NOMO-1 treated with dmso at 0.1 percent for 144 hours (cell line): ENCODE results near the gene TLR7.

Source experiments
- DNase-seq: peaks from one replicate; lab custom pipeline; 2025; ENCODE audit not compliant: unreplicated experiment; lab: John Stamatoyannopoulos, UW

The TLR7 gene

DNA sequence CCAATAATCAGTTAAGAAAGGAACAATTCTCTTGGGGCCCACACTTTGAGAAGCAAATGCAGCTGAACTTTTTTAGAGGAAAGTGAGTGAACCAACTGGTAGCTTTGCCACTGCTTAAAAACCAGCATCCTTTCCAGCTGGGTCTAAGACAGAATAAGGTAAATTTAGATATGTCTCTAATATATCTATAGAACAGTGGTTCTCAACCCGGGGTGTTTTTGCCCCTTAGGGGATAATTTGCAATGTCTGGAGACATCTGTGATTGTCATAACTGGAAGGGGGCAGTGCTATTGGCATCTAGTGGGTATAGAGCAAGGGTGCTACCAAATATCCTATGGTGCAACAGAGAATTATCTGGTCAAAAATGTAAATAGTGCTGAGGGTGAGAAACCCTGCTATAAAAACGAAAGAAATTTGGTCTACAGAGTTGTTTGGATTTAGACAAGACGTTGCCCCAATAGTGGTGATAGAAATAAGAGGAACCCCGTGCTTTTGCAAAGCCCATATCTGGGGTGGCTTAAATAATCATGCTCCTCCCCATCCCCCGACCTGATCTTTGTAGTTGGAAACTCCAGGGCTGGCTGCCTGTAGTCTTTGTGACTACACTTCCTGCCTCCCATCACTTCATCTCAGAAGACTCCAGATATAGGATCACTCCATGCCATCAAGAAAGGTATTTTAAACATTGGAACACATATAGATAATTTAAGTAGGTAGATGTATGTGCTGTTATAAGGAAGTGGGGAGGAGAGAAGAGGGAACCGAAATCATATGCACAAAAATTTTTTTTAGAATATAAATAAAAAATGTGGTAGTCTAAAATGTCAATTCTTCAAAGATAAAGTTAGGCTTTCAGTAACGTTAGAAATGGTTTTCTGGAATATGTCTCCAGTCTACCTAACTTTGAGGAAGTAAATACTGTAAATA lies at the start of gene TLR7:
TSS of gene TLR7 (plus strand) at position 622 of the 927 bp plus-strand sequence. CDS start 507 bp downstream, outside the sequence.
- peak; percentile 42 for DNase-seq

DNA sequence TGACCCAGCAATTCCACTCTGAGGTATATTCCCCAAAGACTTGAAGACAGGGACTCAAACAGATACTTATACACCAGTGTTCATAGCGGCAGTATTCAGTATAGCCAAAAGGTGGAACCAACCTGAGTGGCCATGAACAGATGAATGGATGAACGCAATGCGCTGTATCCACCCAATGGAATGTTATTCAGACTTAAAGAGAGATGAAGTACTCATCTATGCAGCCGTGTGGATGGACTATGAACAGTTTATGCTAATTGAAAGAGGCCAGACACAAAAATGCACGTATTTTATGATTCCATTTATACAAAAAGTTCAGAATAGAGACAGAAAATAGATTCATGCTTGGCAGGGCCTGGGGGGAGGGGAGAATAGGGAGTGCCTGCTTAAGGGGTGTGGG lies 49.3 kb upstream of the TLR7 start:
- DNase-seq, result no peak

DNA sequence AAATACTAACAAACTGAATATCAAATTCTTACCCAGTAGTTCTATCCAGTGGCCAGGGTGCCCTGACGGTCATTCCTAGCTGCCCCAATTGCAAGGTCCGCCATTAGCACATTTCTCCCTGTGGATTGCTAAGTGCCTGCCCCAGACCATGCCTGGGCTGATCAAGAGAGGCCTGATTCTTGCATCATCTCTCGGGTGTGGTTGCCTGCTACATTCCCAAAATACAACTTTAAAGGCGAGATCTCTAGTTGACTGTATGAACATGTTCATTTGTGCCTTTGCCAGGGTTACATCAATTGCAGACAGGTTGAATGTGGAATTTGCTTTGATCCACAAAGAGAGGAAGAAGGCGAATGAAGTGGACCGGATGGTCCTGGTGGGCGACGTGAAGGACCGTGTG lies 47.6 kb upstream of the TLR7 start:
- no peak for DNase-seq

DNA sequence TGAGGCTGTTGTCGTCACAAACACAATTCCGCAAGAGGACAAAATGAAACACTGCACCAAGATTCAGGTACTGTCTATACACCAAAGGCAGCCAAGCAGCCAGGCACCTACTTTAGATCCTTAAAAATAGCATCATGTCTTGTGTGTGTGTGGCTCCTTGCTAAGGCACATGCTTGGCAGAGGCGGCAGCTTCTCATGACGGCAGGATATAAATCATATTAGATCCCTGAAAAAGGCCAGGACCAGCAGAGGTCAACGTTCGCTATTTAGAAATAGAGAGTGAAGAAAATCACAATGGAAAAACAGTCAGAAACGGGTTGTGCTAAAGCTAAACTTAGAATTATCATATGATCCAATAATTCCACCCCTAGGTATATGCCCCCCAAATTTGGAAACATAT lies 46.1 kb upstream of the TLR7 start:
- no peak for DNase-seq

DNA sequence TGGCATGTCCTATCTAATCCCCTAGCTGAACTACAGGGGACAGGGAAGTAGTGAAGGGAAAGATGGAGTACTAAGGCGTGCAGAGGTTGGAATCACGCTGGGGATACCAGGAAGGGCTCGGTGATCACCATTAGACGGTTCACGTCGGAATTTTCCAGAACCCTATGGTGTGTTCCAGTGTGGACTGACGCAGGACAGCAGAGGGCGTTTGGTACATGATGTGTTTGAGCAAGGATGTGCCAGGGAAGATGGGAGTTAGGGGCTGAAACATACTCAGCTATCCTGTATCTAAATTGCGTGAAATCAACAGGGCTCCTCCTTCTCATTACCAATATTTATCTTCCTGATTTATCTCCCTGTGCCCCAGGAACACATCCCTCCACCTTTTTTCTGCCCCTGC lies 41.9 kb upstream of the TLR7 start:
- DNase-seq, result no peak

DNA sequence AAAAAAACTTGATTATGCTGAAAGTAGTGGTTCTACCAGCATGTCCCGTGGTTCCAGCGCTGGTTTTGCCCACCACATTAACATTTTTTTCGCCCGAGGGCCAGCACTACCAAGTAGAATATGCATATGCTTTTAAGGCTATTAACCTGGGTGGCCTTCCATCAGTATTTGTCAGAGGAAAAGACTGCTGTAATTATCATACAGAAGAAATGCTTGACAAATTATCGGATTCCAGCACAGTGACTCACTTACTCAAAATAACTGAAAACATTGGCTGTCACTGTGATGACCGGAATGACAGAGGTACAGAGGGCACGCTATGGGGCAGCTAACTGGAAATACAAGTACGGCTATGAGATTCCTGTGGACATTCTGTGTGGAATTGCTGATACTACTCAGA lies 41.1 kb upstream of the TLR7 start:
- DNase-seq, result no peak

DNA sequence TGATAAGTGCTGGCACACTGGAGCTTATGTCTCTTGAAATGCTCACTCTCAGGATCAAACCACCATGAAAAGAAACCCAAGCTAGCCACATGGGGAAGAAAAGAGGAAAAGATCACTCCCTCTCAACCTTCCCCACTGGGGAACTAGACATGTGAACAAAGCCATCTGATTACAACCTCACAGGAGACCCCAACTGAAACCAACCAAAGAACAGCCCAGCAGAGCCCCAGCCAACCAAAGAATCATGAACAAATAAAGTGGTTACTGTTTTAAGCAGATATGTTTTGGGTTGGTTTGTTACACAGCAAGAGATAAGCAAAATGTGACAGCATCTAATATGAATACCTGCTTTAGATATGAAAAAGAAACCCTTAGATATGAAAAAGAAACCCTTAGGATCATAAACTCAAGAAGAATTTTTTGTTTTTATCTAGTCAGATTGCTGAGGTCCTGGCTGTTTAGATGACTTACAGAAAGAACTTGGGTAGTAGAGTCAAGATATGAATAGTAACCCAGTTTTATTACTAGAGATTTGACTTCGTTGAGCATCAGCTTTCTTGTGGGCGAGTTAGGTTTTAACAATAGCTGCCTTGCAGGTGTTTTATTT lies 23.7 kb upstream of the TLR7 start:
- DNase-seq, result no peak

DNA sequence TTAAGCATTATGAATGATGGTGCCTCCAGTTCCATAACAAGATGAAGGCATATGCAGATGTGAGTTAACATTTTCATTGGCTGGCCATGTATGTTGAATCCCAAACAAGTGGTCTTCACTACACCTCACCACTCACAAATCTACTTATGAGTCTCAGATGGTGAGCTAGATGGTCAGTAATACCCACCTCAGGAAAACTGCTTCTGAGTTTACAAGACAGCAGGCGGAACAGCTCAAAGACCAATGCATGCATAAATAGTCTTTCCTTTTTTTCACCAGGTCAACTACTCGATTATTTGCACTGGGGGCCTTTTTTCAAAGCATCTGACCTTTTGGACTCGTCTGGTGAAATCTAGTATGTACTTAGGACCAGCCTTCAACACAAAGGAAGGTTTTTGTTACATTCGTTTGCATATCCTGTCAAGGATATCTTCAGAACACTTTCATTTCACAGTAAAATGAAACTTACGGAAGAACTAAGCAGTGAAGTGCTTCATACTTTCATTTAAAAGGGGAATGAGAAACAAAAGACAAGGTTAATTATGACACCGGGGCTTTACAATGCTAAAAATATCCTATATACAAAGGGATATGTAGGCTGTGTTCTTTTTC lies 23.1 kb upstream of the TLR7 start:
- DNase-seq, result no peak

DNA sequence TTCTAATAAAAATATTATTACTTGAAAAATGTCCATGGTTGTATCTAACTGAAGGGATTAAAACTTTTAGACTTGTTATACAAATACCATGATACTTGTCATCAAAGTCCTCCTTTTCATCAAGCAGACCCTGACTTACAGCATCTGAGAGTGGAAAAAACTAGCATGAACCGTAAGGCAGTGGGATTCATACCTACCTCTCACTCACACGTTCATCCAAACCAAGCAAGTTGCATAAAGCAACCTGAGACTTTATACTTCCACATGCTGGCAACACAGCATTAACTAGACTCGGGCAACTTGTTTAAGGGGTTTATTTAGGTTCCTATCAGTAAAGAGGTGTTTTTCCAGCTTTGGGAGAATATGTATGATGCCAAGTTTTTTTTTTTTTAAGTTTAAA lies 22.6 kb upstream of the TLR7 start:
- no peak for DNase-seq

DNA sequence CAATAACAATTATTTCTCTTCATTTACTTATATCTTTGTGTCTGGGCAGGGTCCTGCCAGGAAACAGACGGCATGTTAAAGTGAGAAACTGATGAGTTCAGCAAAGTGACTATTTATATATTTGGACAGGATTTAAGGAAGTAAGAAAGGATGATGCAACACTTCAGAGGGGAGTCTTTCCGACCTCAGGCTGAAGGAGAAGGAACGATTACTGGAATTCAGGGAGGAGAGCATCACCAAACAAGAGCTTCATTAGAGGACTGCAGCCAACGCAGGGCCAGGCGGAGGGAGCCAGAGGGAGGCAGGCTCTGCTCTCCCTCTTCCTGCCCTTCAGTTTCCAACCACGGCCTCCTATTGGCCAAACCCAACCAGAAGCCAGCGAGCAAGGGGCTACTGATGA lies 1.5 kb upstream of the TLR7 start:
- peak; percentile 37 for DNase-seq

DNA sequence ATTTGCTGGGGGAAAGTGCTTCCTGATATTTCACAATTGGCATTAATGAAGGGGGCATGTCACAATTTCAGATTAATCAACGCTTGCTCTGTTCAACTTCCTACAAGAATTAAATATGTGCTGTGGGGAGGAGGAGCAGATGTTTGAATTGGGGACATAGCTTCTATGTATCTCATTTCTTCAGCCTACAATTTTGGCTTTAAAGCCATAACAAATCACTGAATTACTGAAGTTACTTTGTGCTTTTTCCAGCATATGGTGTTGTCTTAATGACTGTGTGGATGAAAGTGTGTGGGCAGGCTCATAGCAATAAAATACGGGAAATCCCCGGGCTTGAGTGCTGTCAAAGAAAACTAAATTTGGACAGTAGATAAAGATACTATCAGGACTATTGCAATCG lies 813 bp downstream of the TLR7 start:
- peak; percentile 31 for DNase-seq

DNA sequence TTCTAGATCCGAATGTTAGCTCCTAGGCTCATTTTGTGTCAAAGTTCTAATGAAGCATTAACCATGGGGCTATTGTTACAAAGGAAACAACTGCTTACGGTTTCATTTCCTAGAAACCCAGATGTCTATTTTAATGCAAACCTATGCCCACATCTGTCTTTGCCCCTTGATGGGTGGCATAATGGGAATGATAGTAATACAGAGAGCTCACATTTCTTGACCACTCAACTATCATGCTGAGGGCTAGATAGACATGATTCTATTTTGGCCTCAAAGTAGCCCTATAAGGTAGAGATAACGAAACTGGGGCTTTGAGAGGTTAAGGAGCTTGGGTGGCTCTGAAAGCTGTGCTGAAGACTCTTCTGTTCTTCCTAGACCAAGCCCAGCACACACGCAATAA lies 1.9 kb downstream of the TLR7 start:
- DNase-seq, result no peak

DNA sequence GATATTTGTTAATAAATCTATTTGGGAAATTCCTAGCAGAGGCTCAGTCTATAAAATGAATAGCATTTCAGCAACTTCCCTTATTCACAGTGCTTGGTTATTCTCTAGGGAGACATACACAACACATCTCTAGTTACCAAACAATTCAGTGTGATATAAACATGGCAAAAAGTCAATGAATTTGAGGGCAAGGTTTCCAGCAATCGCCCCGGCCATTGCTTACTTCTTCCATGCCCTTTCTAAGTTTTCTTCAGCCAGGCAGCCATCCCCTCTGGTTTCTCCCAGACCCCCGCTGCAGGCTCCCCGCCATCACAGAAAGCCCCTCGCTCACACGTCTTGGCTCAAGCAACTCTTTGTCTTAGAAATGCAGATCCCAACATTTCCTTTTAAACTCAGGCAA lies 4.4 kb downstream of the TLR7 start:
- no peak for DNase-seq

DNA sequence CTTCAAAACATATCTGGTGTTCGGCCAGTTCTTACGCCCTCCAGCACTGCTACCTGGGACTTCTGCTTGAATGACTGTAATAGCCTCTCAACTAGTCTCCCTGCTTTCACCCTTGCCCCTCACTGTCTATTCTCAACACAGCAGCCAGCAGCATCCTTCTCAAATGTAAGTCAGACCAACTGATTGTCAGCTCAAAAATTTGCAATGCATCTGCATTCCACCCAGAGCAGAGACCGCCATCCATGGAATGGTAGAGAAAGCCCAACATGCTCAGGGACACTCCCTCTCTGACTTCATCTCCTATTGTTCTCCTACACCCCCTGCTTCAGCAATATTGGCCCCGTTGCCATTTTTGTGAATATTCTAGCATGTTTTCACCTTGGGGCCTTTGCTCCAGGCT lies 5.9 kb downstream of the TLR7 start:
- no peak for DNase-seq

DNA sequence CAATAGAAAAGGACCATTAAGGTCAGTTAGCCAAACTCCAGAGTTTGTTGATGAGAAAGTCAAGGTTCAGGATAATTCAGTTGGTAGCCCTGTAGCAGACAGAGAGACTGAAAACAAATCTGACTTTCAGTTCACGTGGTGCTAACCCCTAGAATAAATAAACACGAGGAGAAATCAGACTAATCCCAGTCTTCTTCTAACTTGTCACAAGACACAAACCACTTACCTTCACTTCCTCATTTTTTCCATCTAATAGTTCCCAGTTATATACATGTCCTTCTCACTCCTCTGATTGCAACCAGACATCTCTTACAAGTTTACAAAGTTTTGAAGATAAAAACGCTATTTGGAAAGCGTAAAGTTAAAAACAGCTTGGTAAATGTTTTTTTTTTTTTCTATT lies 7.7 kb downstream of the TLR7 start:
- DNase-seq, result no peak

DNA sequence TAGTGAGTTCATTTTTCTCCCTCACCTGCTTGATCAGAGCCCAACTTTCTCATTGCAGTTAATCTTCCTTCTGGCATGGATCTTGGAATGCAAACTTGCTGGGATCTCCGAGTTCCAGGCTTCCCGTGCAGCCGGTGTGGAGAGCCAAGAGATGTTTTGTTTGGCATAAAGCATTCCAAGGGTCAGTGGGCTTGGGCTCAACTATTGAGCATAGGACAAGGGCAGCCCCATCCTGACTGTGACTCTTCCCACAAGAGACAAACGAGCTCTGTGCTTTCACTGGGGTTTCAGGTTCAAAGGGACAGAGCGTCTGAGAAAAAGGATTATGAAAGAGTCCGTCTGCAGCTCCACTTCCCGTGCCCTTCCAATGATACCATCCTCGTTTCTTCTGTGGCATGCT lies 10.5 kb downstream of the TLR7 start:
- no peak for DNase-seq

DNA sequence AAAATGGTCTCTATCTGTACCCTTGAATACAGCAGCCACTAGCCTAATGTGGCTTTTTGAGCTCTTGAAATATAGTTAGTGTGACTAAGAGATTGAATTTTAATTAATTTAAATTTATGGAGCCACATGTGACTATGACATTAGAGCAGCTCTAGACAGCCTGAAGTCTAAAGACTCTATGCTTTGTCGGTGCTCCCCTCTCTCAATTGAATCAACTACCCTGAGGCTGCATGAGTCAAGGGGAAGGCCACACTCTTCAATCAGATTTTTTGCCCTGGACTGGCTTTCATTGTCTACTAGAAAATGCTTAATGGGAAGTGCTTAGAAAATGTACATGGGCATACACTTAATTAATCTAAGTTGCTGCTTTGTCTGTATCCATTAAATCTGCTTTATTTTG lies 11.7 kb downstream of the TLR7 start:
- no peak for DNase-seq

DNA sequence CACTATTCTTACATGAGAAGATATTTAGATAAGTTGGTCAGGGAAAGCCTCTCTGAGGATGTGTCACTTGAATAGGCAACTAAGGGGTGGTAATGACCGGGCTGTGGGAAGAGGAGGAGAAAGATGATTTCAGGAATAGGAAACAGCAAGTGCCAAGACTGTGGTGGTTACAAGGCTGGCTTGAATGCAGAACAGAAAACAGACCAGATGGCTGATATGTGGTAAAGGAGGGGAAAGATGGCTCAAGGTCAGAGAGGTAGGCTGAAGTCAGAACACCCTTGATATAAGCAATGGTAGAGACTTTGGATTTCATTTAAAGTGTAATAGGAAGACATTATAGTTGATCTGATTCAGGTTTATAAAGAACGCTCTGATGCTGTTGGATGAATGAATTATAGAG lies 15.0 kb downstream of the TLR7 start:
- no peak for DNase-seq

DNA sequence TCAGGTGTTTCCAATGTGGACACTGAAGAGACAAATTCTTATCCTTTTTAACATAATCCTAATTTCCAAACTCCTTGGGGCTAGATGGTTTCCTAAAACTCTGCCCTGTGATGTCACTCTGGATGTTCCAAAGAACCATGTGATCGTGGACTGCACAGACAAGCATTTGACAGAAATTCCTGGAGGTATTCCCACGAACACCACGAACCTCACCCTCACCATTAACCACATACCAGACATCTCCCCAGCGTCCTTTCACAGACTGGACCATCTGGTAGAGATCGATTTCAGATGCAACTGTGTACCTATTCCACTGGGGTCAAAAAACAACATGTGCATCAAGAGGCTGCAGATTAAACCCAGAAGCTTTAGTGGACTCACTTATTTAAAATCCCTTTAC lies 18.6 kb downstream of the TLR7 start:
- no peak for DNase-seq

DNA sequence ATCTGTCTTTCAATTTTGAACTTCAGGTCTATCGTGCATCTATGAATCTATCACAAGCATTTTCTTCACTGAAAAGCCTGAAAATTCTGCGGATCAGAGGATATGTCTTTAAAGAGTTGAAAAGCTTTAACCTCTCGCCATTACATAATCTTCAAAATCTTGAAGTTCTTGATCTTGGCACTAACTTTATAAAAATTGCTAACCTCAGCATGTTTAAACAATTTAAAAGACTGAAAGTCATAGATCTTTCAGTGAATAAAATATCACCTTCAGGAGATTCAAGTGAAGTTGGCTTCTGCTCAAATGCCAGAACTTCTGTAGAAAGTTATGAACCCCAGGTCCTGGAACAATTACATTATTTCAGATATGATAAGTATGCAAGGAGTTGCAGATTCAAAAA lies 19.7 kb downstream of the TLR7 start:
- no peak for DNase-seq

DNA sequence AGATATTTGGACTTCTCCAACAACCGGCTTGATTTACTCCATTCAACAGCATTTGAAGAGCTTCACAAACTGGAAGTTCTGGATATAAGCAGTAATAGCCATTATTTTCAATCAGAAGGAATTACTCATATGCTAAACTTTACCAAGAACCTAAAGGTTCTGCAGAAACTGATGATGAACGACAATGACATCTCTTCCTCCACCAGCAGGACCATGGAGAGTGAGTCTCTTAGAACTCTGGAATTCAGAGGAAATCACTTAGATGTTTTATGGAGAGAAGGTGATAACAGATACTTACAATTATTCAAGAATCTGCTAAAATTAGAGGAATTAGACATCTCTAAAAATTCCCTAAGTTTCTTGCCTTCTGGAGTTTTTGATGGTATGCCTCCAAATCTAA lies 20.3 kb downstream of the TLR7 start:
- DNase-seq, result no peak

DNA sequence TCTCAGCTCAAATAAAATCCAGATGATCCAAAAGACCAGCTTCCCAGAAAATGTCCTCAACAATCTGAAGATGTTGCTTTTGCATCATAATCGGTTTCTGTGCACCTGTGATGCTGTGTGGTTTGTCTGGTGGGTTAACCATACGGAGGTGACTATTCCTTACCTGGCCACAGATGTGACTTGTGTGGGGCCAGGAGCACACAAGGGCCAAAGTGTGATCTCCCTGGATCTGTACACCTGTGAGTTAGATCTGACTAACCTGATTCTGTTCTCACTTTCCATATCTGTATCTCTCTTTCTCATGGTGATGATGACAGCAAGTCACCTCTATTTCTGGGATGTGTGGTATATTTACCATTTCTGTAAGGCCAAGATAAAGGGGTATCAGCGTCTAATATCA lies 20.9 kb downstream of the TLR7 start:
- no peak for DNase-seq
